WTC11 (cell line): ENCODE measurements around the gene RAB39A. TPM values are rescaled to one million over a fixed set of nuclear protein-coding genes. Genes with fewer than 3 reads are reported as not detected.

Experiments used
- ATAC-seq: fragments of 200-7000 bp; cut with Tn5 transposase; 2 replicates; pipeline ENCODE4 v1.10.0; 2021; ENCODE audit warnings: mild to moderate bottlenecking, moderate library complexity
- CTCF ChIA-PET: fragments of 300-600 bp; sonication (Branson Sonifier 250); formaldehyde crosslinking; loops from one replicate; lab custom pipeline; 2021; ENCODE audit warnings: antibody characterized with exemption; lab: Charles Lee
- POLR2A ChIA-PET: fragments of 350-600 bp; sonication (Branson Sonifier 250); formaldehyde crosslinking; loops from one replicate; lab custom pipeline; 2021; ENCODE audit warnings: antibody characterized with exemption; lab: Charles Lee
- DNase-seq: peaks from one replicate; pipeline ENCODE4 v3.0.0; 2021; ENCODE audit warnings: low spot score
- H3K27ac Mint-ChIP-seq: 2 replicates; pipeline ENCODE4 v1.8.0; 2021; ENCODE audit warnings: mixed read lengths
- H3K27me3 Mint-ChIP-seq: 2 replicates; pipeline ENCODE4 v1.8.0; 2021; ENCODE audit warnings: low read depth, mild to moderate bottlenecking, moderate library complexity, mixed read lengths
- H3K36me3 Mint-ChIP-seq: 2 replicates; pipeline ENCODE4 v1.8.0; 2021; ENCODE audit warnings: mixed read lengths
- H3K4me1 Mint-ChIP-seq: 2 replicates; pipeline ENCODE4 v1.8.0; 2022; ENCODE audit warnings: mixed read lengths
- H3K4me3 Mint-ChIP-seq: 2 replicates; pipeline ENCODE4 v1.8.0; 2021; ENCODE audit warnings: mild to moderate bottlenecking, moderate library complexity, mixed read lengths
- H3K9me3 Mint-ChIP-seq: 2 replicates; pipeline ENCODE4 v1.8.0; 2021; ENCODE audit warnings: mixed read lengths
- CBFB ChIP-seq: sonication (generic); formaldehyde crosslinking; IDR thresholded peaks from 2 replicates; pipeline ENCODE4 v1.8.1; 2022; ENCODE audit warnings: mild to moderate bottlenecking, low read depth, missing genetic modification reagents
- FOXK1 ChIP-seq: sonication (generic); formaldehyde crosslinking; IDR thresholded peaks from 2 replicates; pipeline ENCODE4 v1.8.0; 2022; ENCODE audit warnings: mild to moderate bottlenecking, moderate library complexity, missing genetic modification reagents
- FOXP1 ChIP-seq: sonication (generic); formaldehyde crosslinking; IDR thresholded peaks from 2 replicates; pipeline ENCODE4 v1.8.0; 2022; ENCODE audit warnings: missing genetic modification reagents, mild to moderate bottlenecking, moderate library complexity, borderline replicate concordance
- GABPB1 ChIP-seq: sonication (generic); formaldehyde crosslinking; IDR thresholded peaks from 2 replicates; pipeline ENCODE4 v1.8.1; 2023; ENCODE audit warnings: mild to moderate bottlenecking, missing genetic modification reagents
- GTF2I ChIP-seq: fragments of 250-450 bp; sonication (Bioruptor Pico); conservative IDR thresholded peaks from 2 replicates; pipeline ENCODE4 v1.4.0; 2021; ENCODE audit warnings: mild to moderate bottlenecking
- HMGA2 ChIP-seq: fragments of 250-450 bp; sonication (Bioruptor Pico); IDR thresholded peaks from 2 replicates; pipeline ENCODE4 v1.4.0; 2021; ENCODE audit warnings: mild to moderate bottlenecking, moderate library complexity
- KAT7 ChIP-seq: sonication (generic); formaldehyde crosslinking; IDR thresholded peaks from 2 replicates; pipeline ENCODE4 v1.8.1; 2023; ENCODE audit warnings: missing genetic modification reagents, mild to moderate bottlenecking, borderline replicate concordance
- NFE2L1 ChIP-seq: sonication (generic); formaldehyde crosslinking; IDR thresholded peaks from 2 replicates; pipeline ENCODE4 v1.8.1; 2023; ENCODE audit warnings: missing genetic modification reagents
- NR3C1 ChIP-seq: sonication (generic); formaldehyde crosslinking; conservative IDR thresholded peaks from 2 replicates; pipeline ENCODE4 v1.8.1; 2023; ENCODE audit warnings: low read depth, mild to moderate bottlenecking, missing genetic modification reagents
- SMAD3 ChIP-seq: sonication (generic); formaldehyde crosslinking; IDR thresholded peaks from 2 replicates; pipeline ENCODE4 v1.8.0; 2022; ENCODE audit warnings: missing genetic modification reagents, mild to moderate bottlenecking, borderline replicate concordance
- SOX15 ChIP-seq: fragments of 250-450 bp; sonication (Bioruptor Pico); IDR thresholded peaks from 2 replicates; pipeline ENCODE4 v1.9.0; 2021; ENCODE audit warnings: mild to moderate bottlenecking
- TCF7 ChIP-seq: sonication (generic); formaldehyde crosslinking; IDR thresholded peaks from 2 replicates; pipeline ENCODE4 v1.8.0; 2022; ENCODE audit warnings: mild to moderate bottlenecking, low read depth, missing genetic modification reagents, moderate library complexity
- TEAD1 ChIP-seq: sonication (generic); formaldehyde crosslinking; IDR thresholded peaks from 2 replicates; pipeline ENCODE4 v1.8.0; 2022; ENCODE audit warnings: mild to moderate bottlenecking, missing genetic modification reagents
- TP53 ChIP-seq: sonication (generic); formaldehyde crosslinking; IDR thresholded peaks from 2 replicates; pipeline ENCODE4 v1.8.1; 2023; ENCODE audit warnings: mild to moderate bottlenecking, missing genetic modification reagents
- ZNF219 ChIP-seq: sonication (generic); formaldehyde crosslinking; IDR thresholded peaks from 2 replicates; pipeline ENCODE4 v1.8.0; 2023; ENCODE audit warnings: missing genetic modification reagents, mild to moderate bottlenecking, borderline replicate concordance
- ZNF263 ChIP-seq: sonication (generic); formaldehyde crosslinking; IDR thresholded peaks from 2 replicates; pipeline ENCODE4 v1.8.1; 2022; ENCODE audit warnings: low read depth, mild to moderate bottlenecking, moderate library complexity, missing genetic modification reagents
- ZNF671 ChIP-seq: fragments of 250-450 bp; sonication (Bioruptor Pico); IDR thresholded peaks from 2 replicates; pipeline ENCODE4 v1.8.0; 2021; ENCODE audit warnings: mild to moderate bottlenecking
- total RNA-seq: library from RNA; stranded (reverse); gene quantifications from 3 replicates; pipeline ENCODE4 v1.2.3, GENCODE V29; 2021
- TF ChIP-seq, protein P1 (sequence below): fragments of 250-450 bp; sonication (Bioruptor Pico); IDR thresholded peaks from 2 replicates; pipeline ENCODE4 v1.9.0; 2021; ENCODE audit warnings: mild to moderate bottlenecking
- TF ChIP-seq, protein P2 (sequence below): fragments of 250-450 bp; sonication (Bioruptor Pico); conservative IDR thresholded peaks from 2 replicates; pipeline ENCODE4 v1.9.0; 2021; ENCODE audit warnings: mild to moderate bottlenecking
- TF ChIP-seq, protein P3 (sequence below): sonication (generic); formaldehyde crosslinking; IDR thresholded peaks from 2 replicates; pipeline ENCODE4 v1.8.0; 2022; ENCODE audit warnings: mild to moderate bottlenecking, missing genetic modification reagents
- TF ChIP-seq, protein P4 (sequence below): sonication (generic); formaldehyde crosslinking; conservative IDR thresholded peaks from 2 replicates; pipeline ENCODE4 v1.8.1; 2022; ENCODE audit warnings: mild to moderate bottlenecking, missing genetic modification reagents

The RAB39A gene
- total RNA-seq, 1 experiment from 2014 or later = 12.1 TPM

DNA sequence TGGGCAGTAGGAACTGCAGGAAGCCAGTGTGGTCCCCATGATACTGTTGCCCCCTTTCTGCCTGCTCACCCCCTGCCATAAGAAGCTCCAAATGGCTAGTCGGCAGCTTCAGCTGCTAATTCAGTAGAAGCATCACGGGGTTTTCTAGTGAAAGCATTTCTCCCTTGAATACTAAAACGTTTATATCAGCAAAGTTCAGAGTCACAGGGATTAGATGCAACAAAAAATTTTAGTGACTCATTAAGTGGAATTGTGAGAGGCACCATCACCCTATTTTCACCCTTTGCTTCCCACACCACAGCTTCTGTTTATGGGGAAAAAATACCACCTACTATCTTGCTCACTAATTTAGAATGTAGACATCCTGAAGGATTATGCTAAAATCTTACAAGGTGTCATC lies 25.2 kb downstream of the RAB39A start (continued):
- TF ChIP-seq, protein P1, sequence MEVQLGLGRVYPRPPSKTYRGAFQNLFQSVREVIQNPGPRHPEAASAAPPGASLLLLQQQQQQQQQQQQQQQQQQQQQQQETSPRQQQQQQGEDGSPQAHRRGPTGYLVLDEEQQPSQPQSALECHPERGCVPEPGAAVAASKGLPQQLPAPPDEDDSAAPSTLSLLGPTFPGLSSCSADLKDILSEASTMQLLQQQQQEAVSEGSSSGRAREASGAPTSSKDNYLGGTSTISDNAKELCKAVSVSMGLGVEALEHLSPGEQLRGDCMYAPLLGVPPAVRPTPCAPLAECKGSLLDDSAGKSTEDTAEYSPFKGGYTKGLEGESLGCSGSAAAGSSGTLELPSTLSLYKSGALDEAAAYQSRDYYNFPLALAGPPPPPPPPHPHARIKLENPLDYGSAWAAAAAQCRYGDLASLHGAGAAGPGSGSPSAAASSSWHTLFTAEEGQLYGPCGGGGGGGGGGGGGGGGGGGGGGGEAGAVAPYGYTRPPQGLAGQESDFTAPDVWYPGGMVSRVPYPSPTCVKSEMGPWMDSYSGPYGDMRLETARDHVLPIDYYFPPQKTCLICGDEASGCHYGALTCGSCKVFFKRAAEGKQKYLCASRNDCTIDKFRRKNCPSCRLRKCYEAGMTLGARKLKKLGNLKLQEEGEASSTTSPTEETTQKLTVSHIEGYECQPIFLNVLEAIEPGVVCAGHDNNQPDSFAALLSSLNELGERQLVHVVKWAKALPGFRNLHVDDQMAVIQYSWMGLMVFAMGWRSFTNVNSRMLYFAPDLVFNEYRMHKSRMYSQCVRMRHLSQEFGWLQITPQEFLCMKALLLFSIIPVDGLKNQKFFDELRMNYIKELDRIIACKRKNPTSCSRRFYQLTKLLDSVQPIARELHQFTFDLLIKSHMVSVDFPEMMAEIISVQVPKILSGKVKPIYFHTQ (CRISPR knock-in tag) = no peak
- no peak for TF ChIP-seq TCF7 (CRISPR knock-in tag)
- no peak for TF ChIP-seq TEAD1

DNA sequence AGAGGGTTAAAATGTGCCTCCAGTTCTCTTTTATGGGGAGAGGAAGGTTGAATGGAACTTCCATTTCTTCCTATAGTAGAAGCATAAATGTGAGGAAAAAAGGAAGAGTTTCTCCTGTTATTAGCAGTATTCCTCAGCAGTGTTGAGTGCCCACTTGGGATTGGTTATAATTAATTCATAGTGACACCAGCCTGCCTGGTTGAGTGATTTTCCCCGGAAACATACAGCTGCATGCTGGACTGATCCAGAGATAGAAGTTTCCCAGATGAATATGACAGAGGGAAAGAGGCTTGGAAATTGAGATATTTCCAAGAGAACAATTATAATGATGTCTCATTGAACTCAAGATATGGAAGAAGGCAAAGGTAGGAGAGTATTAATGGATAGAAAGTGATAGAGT lies 28.3 kb downstream of the RAB39A start:
- Mint-ChIP-seq H3K27ac (no peak overlapping the region), H3K4me3 (no peak overlapping the region), H3K9me3 (no peaks in the 10 kb centered on the region), H3K27me3 (no peaks in the 10 kb centered on the region), H3K36me3 (no peaks in the 10 kb centered on the region), H3K4me1 (peaks cover 11% of the 10 kb centered on the region)
- POLR2A ChIA-PET = interaction anchor here (0.6 kb wide), 1 partner anchor 657 kb away, joined by 4 read pairs; no protein-coding TSS in a partner anchor
- no peak for DNase-seq
- CTCF ChIA-PET = no interaction called here
- no peak for ATAC-seq
- TF ChIP-seq, protein P2, sequence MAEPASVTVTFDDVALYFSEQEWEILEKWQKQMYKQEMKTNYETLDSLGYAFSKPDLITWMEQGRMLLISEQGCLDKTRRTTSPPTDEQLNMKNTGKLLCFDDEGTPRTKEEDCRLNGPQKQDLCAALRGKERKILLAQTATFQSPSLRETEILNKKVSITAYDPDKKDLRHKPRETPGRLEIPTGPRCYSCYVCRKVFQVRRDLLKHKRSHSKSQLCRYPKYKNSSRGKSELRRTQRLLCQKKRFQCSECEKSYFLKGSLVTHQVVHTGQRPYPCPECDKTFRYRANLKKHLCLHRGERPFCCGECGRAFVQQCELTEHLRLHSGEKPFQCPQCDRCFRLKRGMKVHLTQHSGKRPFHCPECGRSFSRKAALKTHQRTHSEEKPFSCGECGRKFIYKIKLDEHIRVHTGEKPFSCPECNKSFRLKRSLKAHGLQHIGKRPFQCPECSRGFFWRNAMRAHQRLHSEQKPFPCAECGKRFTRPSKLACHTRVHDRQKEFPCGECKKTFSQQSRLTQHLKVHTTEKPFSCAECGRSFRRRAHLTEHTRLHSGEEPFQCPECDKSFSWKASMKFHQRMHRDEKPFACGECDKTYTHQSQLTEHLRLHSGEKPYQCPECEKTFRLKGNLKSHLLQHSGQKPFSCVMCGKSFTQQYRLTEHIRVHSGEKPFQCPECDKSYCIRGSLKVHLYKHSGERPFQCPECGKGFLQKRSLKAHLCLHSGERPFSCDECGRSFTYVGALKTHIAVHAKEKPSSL (CRISPR knock-in tag) = no peak
- TF ChIP-seq FOXK1 = no peak
- TF ChIP-seq SOX15 (CRISPR knock-in tag) = no peak
- no peak for TF ChIP-seq GTF2I (CRISPR knock-in tag)
- TF ChIP-seq ZNF263 (CRISPR knock-in tag) = no peak
- no peak for TF ChIP-seq TP53 (CRISPR knock-in tag)
- no peak for TF ChIP-seq SMAD3
- no peak for TF ChIP-seq ZNF219
- TF ChIP-seq NR3C1 (CRISPR knock-in tag) = no peak
- no peak for TF ChIP-seq FOXP1 (CRISPR knock-in tag)
- TF ChIP-seq, protein P3, sequence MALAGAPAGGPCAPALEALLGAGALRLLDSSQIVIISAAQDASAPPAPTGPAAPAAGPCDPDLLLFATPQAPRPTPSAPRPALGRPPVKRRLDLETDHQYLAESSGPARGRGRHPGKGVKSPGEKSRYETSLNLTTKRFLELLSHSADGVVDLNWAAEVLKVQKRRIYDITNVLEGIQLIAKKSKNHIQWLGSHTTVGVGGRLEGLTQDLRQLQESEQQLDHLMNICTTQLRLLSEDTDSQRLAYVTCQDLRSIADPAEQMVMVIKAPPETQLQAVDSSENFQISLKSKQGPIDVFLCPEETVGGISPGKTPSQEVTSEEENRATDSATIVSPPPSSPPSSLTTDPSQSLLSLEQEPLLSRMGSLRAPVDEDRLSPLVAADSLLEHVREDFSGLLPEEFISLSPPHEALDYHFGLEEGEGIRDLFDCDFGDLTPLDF (CRISPR knock-in tag) = no peak
- TF ChIP-seq CBFB (CRISPR knock-in tag) = no peak
- TF ChIP-seq NFE2L1 (CRISPR knock-in tag) = no peak
- TF ChIP-seq HMGA2 (CRISPR knock-in tag) = no peak
- no peak for TF ChIP-seq KAT7 (CRISPR knock-in tag)
- TF ChIP-seq TEAD1 = no peak
- TF ChIP-seq, protein P4, sequence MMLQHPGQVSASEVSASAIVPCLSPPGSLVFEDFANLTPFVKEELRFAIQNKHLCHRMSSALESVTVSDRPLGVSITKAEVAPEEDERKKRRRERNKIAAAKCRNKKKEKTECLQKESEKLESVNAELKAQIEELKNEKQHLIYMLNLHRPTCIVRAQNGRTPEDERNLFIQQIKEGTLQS (CRISPR knock-in tag) = no peak
- TF ChIP-seq GABPB1 = no peak
- TF ChIP-seq ZNF671 (CRISPR knock-in tag) = no peak
